Thyroid gland (tissue), 4 donors: ENCODE measurements around the gene CD180.

Experiments
- CTCF ChIP-seq, 6 experiments: fragments of 200-600 bp in 3 of 6; fragments of 450-650 bp in 3 of 6; sonication (generic) in 3 of 6; IDR thresholded peaks; one replicate each; pipeline ENCODE4 v1.5.1; 2016 to 2019; ENCODE audit warnings: antibody characterized with exemption in 6 of 6, mild to moderate bottlenecking in 2 of 6, inconsistent platforms in 1 of 6, moderate library complexity in 1 of 6
- POLR2A ChIP-seq, 2 donors: fragments of 450-650 bp; IDR thresholded peaks; one replicate each; pipeline ENCODE4 v1.6.1; 2017; ENCODE audit warnings: antibody characterized with exemption in 2 of 2, mild to moderate bottlenecking in 2 of 2, moderate library complexity in 1 of 2

GRCh38 chr5:67143549-67143948 is 53.0 kb downstream of the CD180 start:
- TF ChIP-seq CTCF (IDR thresholded peaks at IDR 0.05) = no peak
- TF ChIP-seq POLR2A (IDR thresholded peaks at IDR 0.05) = no peak
